ENCODE results near the gene MKKS. TPM values are rescaled to one million over a fixed set of nuclear protein-coding genes. Genes with fewer than 3 reads are reported as not detected.
A peak's percentile ranks its signal among the peaks of the same experiment; 100 is the strongest.

The MKKS gene
- total RNA-seq, 1 donor from 2014 or later, result 5.3 TPM

DNA sequence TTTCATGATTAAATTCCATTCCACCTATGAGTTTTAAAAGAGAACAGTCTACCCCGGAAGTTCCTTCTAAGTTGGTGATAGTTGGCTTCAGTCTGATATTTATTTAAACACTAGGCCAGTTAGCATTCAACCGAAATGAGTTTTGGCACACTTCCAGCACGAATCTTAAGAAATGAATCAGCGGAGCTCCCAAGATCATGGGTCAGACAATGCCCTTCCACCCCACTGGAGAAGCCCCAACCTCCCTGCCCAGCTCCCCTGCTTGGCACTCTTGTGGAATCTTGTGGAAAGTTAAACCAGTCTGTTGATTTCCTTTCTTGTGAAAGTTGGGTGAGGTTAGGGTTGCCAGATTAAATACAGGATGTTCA lies 64.3 kb downstream of the MKKS start:
- no peak for FAIRE-seq
- peak; percentile 67 for DNase-seq (ENCODE audit: low read depth)
- no peak overlapping the region for H3K4me3 ChIP-seq (ENCODE audit: low read depth, low read length)
- H3K36me3 ChIP-seq (ENCODE audit: control insufficient read depth, insufficient read depth, low read length), result no peaks in the 10 kb centered on the region
- TF ChIP-seq, protein P1, sequence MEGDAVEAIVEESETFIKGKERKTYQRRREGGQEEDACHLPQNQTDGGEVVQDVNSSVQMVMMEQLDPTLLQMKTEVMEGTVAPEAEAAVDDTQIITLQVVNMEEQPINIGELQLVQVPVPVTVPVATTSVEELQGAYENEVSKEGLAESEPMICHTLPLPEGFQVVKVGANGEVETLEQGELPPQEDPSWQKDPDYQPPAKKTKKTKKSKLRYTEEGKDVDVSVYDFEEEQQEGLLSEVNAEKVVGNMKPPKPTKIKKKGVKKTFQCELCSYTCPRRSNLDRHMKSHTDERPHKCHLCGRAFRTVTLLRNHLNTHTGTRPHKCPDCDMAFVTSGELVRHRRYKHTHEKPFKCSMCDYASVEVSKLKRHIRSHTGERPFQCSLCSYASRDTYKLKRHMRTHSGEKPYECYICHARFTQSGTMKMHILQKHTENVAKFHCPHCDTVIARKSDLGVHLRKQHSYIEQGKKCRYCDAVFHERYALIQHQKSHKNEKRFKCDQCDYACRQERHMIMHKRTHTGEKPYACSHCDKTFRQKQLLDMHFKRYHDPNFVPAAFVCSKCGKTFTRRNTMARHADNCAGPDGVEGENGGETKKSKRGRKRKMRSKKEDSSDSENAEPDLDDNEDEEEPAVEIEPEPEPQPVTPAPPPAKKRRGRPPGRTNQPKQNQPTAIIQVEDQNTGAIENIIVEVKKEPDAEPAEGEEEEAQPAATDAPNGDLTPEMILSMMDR (IDR thresholded peaks at IDR 0.05; ENCODE audit: insufficient read depth, low read length, severe bottlenecking), result no peak
- no peaks in the 10 kb centered on the region for H3K27me3 ChIP-seq (ENCODE audit: control insufficient read depth, insufficient read depth, low read length)

DNA sequence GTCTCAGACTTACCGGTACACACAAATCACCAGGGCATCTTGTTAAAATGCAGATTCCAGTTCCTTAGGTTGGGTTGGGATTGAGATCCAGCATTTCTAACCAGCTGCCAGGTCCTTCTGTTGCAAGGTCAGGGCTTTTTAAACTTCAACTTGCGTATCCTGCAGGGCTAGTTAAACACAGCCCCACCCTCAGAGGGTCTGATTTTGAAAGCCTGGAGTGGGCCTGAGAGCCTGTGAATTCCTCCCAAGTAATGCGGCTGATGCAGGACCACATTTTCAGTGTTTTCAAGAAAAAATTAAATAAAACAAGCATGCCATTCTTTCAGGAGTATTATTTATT lies 65.3 kb downstream of the MKKS start:
- Histone ChIP-seq H3K27me3 (ENCODE audit: control insufficient read depth, insufficient read depth, low read length) (no peaks in the 10 kb centered on the region), H3K36me3 (ENCODE audit: control insufficient read depth, insufficient read depth, low read length) (no peaks in the 10 kb centered on the region), H3K4me3 (ENCODE audit: low read depth, low read length) (no peak overlapping the region)
- FAIRE-seq (no peak), DNase-seq (ENCODE audit: low read depth) (no peak)
- TF ChIP-seq, protein P1 (IDR thresholded peaks at IDR 0.05; ENCODE audit: insufficient read depth, low read length, severe bottlenecking), result no peak

DNA sequence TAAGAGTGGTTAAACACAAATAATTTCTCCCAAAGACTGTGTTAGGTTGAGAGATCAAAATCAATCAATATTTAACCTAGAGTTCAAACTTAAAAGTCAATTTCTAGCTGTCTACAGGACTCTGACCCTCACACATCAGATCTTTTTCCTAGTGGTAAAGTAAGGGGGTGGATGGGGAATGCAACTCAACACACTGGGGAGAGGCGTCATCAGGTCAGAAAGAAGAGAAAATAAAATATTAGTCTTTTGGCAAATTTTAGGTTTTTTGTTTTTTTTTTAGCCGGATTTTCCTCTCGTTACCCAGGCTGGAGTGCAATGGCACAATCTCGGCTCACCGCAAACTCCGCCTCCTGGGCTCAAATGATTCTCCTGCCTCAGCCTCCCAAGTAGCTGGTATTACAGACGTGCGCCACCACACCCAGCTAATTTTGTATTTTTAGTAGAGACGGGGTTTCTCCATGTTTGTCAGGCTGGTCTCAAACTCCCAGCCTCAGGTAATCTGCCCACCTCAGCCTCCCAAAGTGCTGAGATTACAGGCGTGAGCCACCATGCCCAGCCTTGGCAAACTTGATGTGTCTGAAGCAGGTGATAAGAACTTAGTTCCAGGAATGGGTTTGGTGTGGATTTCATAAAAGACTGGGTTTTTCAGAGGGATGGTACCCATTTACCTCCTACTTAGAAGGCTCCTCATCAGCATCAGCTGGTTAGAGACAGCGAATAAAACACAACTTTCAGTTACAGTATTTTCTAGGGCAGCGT lies 65.9 kb downstream of the MKKS start:
- DNase-seq (ENCODE audit: low read depth), result no peak
- TF ChIP-seq, protein P1 (IDR thresholded peaks at IDR 0.05; ENCODE audit: insufficient read depth, low read length, severe bottlenecking), result no peak
- Histone ChIP-seq H3K36me3 (ENCODE audit: control insufficient read depth, insufficient read depth, low read length) (no peaks in the 10 kb centered on the region), H3K27me3 (ENCODE audit: control insufficient read depth, insufficient read depth, low read length) (no peaks in the 10 kb centered on the region), H3K4me3 (ENCODE audit: low read depth, low read length) (no peak overlapping the region)
- FAIRE-seq, result no peak

DNA sequence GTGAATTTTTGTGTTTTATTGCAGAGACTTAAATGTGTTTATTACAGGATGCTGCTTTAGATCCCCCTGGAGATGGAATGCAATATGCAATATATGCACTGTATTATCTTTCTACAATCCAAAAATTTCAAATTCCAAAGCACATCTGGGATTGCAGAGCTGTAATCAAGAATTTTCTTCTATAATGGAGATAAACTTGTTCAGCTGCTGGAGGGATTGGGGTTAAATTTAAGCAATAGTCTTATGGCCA lies 66.4 kb downstream of the MKKS start:
- Histone ChIP-seq H3K36me3 (ENCODE audit: control insufficient read depth, insufficient read depth, low read length) (no peaks in the 10 kb centered on the region), H3K4me3 (ENCODE audit: low read depth, low read length) (no peak overlapping the region), H3K27me3 (ENCODE audit: control insufficient read depth, insufficient read depth, low read length) (no peaks in the 10 kb centered on the region)
- FAIRE-seq, result no peak
- TF ChIP-seq, protein P1 (IDR thresholded peaks at IDR 0.05; ENCODE audit: insufficient read depth, low read length, severe bottlenecking), result no peak
- DNase-seq (ENCODE audit: low read depth), result no peak

DNA sequence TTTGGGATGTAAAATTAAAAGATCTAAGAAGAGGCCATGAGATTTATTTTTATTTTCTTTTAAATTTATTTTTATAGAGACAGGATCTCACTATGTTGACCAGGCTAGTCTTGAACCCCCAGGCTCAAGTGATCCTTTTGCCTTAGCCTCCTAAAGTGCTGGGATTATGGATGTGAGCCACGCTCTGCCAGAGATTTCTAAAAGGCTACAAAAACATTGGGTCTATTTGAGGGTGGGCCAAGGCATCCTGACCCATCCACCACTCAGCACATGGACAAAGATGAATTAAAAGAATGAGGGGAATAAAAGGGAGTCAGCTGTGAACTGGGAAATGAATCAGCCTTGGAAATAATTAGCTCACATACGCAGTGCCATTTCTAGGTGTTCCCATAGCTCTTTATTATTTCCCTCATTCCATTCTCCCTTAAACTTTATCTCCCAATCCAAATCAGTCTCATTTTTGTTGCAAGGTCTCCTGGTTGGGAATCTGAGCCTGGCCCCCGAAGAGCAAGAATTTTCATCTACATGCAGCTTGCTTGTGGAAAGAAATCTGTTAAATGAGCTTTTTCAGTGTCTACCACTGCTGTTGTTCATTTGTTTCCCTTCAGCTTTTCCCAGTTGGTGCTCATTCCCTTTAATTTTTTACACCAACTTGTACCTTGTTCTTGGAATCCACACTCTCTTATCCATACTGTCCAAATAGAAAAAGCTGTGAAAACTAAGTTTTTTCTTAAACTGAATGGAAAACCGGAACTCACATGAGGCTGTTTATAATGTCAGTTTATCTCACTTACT lies 66.9 kb downstream of the MKKS start:
- no peak overlapping the region for H3K4me3 ChIP-seq (ENCODE audit: low read depth, low read length)
- no peak for DNase-seq (ENCODE audit: low read depth)
- FAIRE-seq, result no peak
- H3K27me3 ChIP-seq (ENCODE audit: control insufficient read depth, insufficient read depth, low read length), result no peaks in the 10 kb centered on the region
- TF ChIP-seq, protein P1 (IDR thresholded peaks at IDR 0.05; ENCODE audit: insufficient read depth, low read length, severe bottlenecking), result no peak
- no peaks in the 10 kb centered on the region for H3K36me3 ChIP-seq (ENCODE audit: control insufficient read depth, insufficient read depth, low read length)
